Peyer's patch (tissue), 4 donors: ENCODE measurements around the gene C2CD4C.

Source experiments
- CTCF ChIP-seq, 6 experiments: fragments of 450-650 bp in 4 of 6; fragments of 200-600 bp in 2 of 6; sonication (generic) in 1 of 6; IDR thresholded peaks; one replicate each; pipeline ENCODE4 v1.5.1; 2017 to 2019; ENCODE audit warnings: antibody characterized with exemption in 6 of 6, mild to moderate bottlenecking in 3 of 6, moderate library complexity in 1 of 6
- POLR2A ChIP-seq, 2 donors: fragments of 450-650 bp; IDR thresholded peaks; one replicate each; pipeline ENCODE4 v1.5.1; 2017; ENCODE audit warnings: antibody characterized with exemption in 2 of 2, mild to moderate bottlenecking in 2 of 2, moderate library complexity in 2 of 2

- no peak for TF ChIP-seq CTCF (IDR thresholded peaks at IDR 0.05)
- no peak for TF ChIP-seq POLR2A (IDR thresholded peaks at IDR 0.05)
These were observed 15.6 kb upstream of the C2CD4C start for GRCh38 chr19:424546-424945.
